WTC11 (cell line): ENCODE results near the gene COQ2. TPM values are rescaled to one million over a fixed set of nuclear protein-coding genes. Genes with fewer than 3 reads are reported as not detected.
"Not testable (repeated sequence)": the region's sequence is repeated elsewhere in the genome, so short reads cannot be mapped to it uniquely, and the experiment has no call there.

Experiments used
- ATAC-seq: fragments of 200-7000 bp; cut with Tn5 transposase; 2 replicates; pipeline ENCODE4 v1.10.0; 2021; ENCODE audit warnings: mild to moderate bottlenecking, moderate library complexity
- CTCF ChIA-PET: fragments of 300-600 bp; sonication (Branson Sonifier 250); formaldehyde crosslinking; loops from one replicate; lab custom pipeline; 2021; ENCODE audit warnings: antibody characterized with exemption; lab: Charles Lee
- POLR2A ChIA-PET: fragments of 350-600 bp; sonication (Branson Sonifier 250); formaldehyde crosslinking; loops from one replicate; lab custom pipeline; 2021; ENCODE audit warnings: antibody characterized with exemption; lab: Charles Lee
- DNase-seq: peaks from one replicate; pipeline ENCODE4 v3.0.0; 2021; ENCODE audit warnings: low spot score
- H3K27ac Mint-ChIP-seq: 2 replicates; pipeline ENCODE4 v1.8.0; 2021; ENCODE audit warnings: mixed read lengths
- H3K27me3 Mint-ChIP-seq: 2 replicates; pipeline ENCODE4 v1.8.0; 2021; ENCODE audit warnings: low read depth, mild to moderate bottlenecking, moderate library complexity, mixed read lengths
- H3K36me3 Mint-ChIP-seq: 2 replicates; pipeline ENCODE4 v1.8.0; 2021; ENCODE audit warnings: mixed read lengths
- H3K4me1 Mint-ChIP-seq: 2 replicates; pipeline ENCODE4 v1.8.0; 2022; ENCODE audit warnings: mixed read lengths
- H3K4me3 Mint-ChIP-seq: 2 replicates; pipeline ENCODE4 v1.8.0; 2021; ENCODE audit warnings: mild to moderate bottlenecking, moderate library complexity, mixed read lengths
- H3K9me3 Mint-ChIP-seq: 2 replicates; pipeline ENCODE4 v1.8.0; 2021; ENCODE audit warnings: mixed read lengths
- AR ChIP-seq: fragments of 250-450 bp; sonication (Bioruptor Pico); IDR thresholded peaks from 2 replicates; pipeline ENCODE4 v1.9.0; 2021; ENCODE audit warnings: mild to moderate bottlenecking
- ATF2 ChIP-seq: sonication (generic); formaldehyde crosslinking; IDR thresholded peaks from 2 replicates; pipeline ENCODE4 v1.8.1; 2022; ENCODE audit warnings: low read depth, missing genetic modification reagents, borderline replicate concordance
- ATF3 ChIP-seq: sonication (generic); formaldehyde crosslinking; conservative IDR thresholded peaks from 2 replicates; pipeline ENCODE4 v1.8.1; 2022; ENCODE audit warnings: mild to moderate bottlenecking, missing genetic modification reagents
- ESRRA ChIP-seq: sonication (generic); formaldehyde crosslinking; IDR thresholded peaks from 2 replicates; pipeline ENCODE4 v1.8.1; 2022; ENCODE audit warnings: mild to moderate bottlenecking, missing genetic modification reagents, borderline replicate concordance
- FOXP1 ChIP-seq: sonication (generic); formaldehyde crosslinking; IDR thresholded peaks from 2 replicates; pipeline ENCODE4 v1.8.0; 2022; ENCODE audit warnings: missing genetic modification reagents, mild to moderate bottlenecking, moderate library complexity, borderline replicate concordance
- GRHL2 ChIP-seq: fragments of 250-450 bp; sonication (Bioruptor Pico); IDR thresholded peaks from 2 replicates; pipeline ENCODE4 v1.8.0; 2022; ENCODE audit warnings: mild to moderate bottlenecking, moderate library complexity; ENCODE audit not compliant: insufficient replicate concordance, severe bottlenecking
- JUN ChIP-seq: sonication (generic); formaldehyde crosslinking; IDR thresholded peaks from 2 replicates; pipeline ENCODE4 v1.8.0; 2023; ENCODE audit warnings: mild to moderate bottlenecking, missing genetic modification reagents
- NFYB ChIP-seq: sonication (generic); formaldehyde crosslinking; conservative IDR thresholded peaks from 2 replicates; pipeline ENCODE4 v1.8.0; 2022; ENCODE audit warnings: low read depth, missing genetic modification reagents
- NR2C2 ChIP-seq: sonication (generic); formaldehyde crosslinking; IDR thresholded peaks from 2 replicates; pipeline ENCODE4 v1.8.0; 2022; ENCODE audit warnings: mild to moderate bottlenecking, missing genetic modification reagents
- SMAD4 ChIP-seq: sonication (generic); formaldehyde crosslinking; IDR thresholded peaks from 2 replicates; pipeline ENCODE4 v1.8.0; 2022; ENCODE audit warnings: mild to moderate bottlenecking, missing genetic modification reagents
- ZBTB21 ChIP-seq: sonication (generic); formaldehyde crosslinking; IDR thresholded peaks from 2 replicates; pipeline ENCODE4 v1.8.1; 2023; ENCODE audit warnings: mild to moderate bottlenecking, missing genetic modification reagents, borderline replicate concordance
- ZNF121 ChIP-seq: sonication (generic); formaldehyde crosslinking; IDR thresholded peaks from 2 replicates; pipeline ENCODE4 v1.8.0; 2023; ENCODE audit warnings: missing genetic modification reagents
- ZNF281 ChIP-seq: sonication (generic); formaldehyde crosslinking; IDR thresholded peaks from 2 replicates; pipeline ENCODE4 v1.8.0; 2023; ENCODE audit warnings: mild to moderate bottlenecking, missing genetic modification reagents
- ZNF532 ChIP-seq: fragments of 250-450 bp; sonication (Bioruptor Pico); IDR thresholded peaks from 2 replicates; pipeline ENCODE4 v1.9.0; 2021; ENCODE audit warnings: mild to moderate bottlenecking, borderline replicate concordance
- total RNA-seq: library from RNA; stranded (reverse); gene quantifications from 3 replicates; pipeline ENCODE4 v1.2.3, GENCODE V29; 2021

COQ2 gene
- total RNA-seq, 1 experiment from 2014 or later: 21.6 TPM

- no peak for TF ChIP-seq AR (CRISPR knock-in tag)
- no peak for TF ChIP-seq ZNF532
- no peak for TF ChIP-seq ESRRA (CRISPR knock-in tag)
- no peak for TF ChIP-seq NR2C2 (CRISPR knock-in tag)
- no peak for TF ChIP-seq GRHL2
- no peak for TF ChIP-seq ATF2 (CRISPR knock-in tag)
Observed at GRCh38 chr4:83276299-83277040, 8.1 kb downstream of the COQ2 start (continued).

- CTCF ChIA-PET: interaction anchor here (0.9 to 1.6 kb wide), 3 partner anchors 8 to 21 kb away, joined by 3 to 4 read pairs (median 4); partner anchors contain the start of gene COQ2
- H3K36me3 Mint-ChIP-seq, H3K27ac Mint-ChIP-seq, ATAC-seq, H3K9me3 Mint-ChIP-seq, H3K4me1 Mint-ChIP-seq, H3K4me3 Mint-ChIP-seq, DNase-seq, H3K27me3 Mint-ChIP-seq: not testable (repeated sequence)
- POLR2A ChIA-PET: interaction anchor here (0.7 kb wide), 1 partner anchor 275 kb away, joined by 6 read pairs; no protein-coding TSS in a partner anchor
Observed at GRCh38 chr4:83273926-83274325, 10.7 kb downstream of the COQ2 start.

- no peak overlapping the region for H3K4me3 Mint-ChIP-seq
- CTCF ChIA-PET: interaction anchor here (1.6 to 2.0 kb wide), 2 partner anchors 9 to 20 kb away, joined by 4 to 15 read pairs; no protein-coding TSS in a partner anchor
- no peaks in the 10 kb centered on the region for H3K4me1 Mint-ChIP-seq
- H3K27ac Mint-ChIP-seq: no peak overlapping the region
- no peaks in the 10 kb centered on the region for H3K9me3 Mint-ChIP-seq
- ATAC-seq (no peak), DNase-seq (no peak)
- H3K36me3 Mint-ChIP-seq: peaks cover 4% of the 10 kb centered on the region
- TF ChIP-seq ATF3 (CRISPR knock-in tag): no peak
- H3K27me3 Mint-ChIP-seq: no peaks in the 10 kb centered on the region
- POLR2A ChIA-PET: interaction anchor here (0.7 kb wide), 1 partner anchor 276 kb away, joined by 6 read pairs; no protein-coding TSS in a partner anchor
Observed at GRCh38 chr4:83272900-83273299, 11.7 kb downstream of the COQ2 start.

- Mint-ChIP-seq H3K36me3 (peaks cover 4% of the 10 kb centered on the region), H3K27ac (no peak overlapping the region), H3K9me3 (no peaks in the 10 kb centered on the region), H3K4me3 (no peak overlapping the region), H3K27me3 (no peaks in the 10 kb centered on the region), H3K4me1 (no peaks in the 10 kb centered on the region)
- DNase-seq: no peak
- ChIA-PET POLR2A (no interaction called here), CTCF (no interaction called here)
- ATAC-seq: no peak
- no peak for TF ChIP-seq SMAD4 (CRISPR knock-in tag)
- TF ChIP-seq ZBTB21 (CRISPR knock-in tag): no peak
- no peak for TF ChIP-seq ZNF281 (CRISPR knock-in tag)
- no peak for TF ChIP-seq JUN (CRISPR knock-in tag)
- TF ChIP-seq FOXP1: no peak
- TF ChIP-seq NFYB (CRISPR knock-in tag): no peak
- TF ChIP-seq ZNF121: no peak
Observed at GRCh38 chr4:83269256-83269655, 15.3 kb downstream of the COQ2 start.
